Measurements from ENCODE around the gene TNIP2.

DNA sequence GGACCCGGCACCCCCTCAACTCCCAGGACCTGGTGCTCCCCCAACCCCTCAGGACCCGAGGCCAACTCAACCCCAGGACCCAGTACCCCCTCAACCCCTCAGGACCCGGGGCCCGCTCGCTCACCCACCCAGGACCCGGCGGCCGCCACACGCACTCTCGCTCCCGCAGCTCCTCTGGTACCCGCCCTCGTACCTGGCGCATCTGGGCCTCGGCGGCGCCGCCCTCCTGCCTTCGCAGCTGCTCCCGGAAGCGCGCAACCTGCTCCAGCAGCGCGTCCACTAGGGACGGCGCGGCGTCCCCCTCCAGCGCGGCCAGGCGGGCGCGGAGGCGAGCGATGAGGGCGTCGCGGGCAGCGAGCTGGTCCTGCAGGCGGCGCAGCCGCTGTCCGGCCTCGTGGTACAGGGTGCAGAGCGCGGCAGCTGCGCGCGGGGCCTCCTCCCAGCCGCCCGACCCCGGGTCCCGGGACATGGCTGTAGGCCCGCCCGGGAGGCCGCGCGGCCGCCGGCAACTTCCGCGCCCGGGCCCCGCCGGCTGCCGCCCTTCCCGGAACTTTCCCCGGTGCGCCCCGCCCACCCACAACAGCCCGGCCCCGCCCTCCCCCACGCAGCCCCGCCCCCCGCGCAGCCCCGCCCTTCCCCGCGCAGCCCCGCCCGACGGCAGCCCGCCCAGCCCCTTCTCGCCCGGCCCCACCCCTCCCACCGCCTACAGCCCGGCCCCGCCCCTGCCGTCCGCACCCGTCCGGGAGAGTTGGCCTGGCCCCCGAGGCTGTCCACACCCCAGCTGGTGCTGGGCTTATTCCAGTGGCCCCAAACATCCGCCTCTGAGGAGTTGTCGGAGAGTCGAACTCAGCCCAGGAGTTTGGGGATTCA is at the start of gene TNIP2:
- TF ChIP-seq POLR2A (IDR thresholded peaks at IDR 0.05), result peak in 2 of 4 donors; percentile 55 to 72
- TF ChIP-seq, protein P1, sequence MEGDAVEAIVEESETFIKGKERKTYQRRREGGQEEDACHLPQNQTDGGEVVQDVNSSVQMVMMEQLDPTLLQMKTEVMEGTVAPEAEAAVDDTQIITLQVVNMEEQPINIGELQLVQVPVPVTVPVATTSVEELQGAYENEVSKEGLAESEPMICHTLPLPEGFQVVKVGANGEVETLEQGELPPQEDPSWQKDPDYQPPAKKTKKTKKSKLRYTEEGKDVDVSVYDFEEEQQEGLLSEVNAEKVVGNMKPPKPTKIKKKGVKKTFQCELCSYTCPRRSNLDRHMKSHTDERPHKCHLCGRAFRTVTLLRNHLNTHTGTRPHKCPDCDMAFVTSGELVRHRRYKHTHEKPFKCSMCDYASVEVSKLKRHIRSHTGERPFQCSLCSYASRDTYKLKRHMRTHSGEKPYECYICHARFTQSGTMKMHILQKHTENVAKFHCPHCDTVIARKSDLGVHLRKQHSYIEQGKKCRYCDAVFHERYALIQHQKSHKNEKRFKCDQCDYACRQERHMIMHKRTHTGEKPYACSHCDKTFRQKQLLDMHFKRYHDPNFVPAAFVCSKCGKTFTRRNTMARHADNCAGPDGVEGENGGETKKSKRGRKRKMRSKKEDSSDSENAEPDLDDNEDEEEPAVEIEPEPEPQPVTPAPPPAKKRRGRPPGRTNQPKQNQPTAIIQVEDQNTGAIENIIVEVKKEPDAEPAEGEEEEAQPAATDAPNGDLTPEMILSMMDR (IDR thresholded peaks at IDR 0.05), result peak in 4 of 6 experiments; percentile 29 to 61 (median 50)
